Measurements from ENCODE around the gene SAMM50.

The SAMM50 gene

GRCh38 chr22:43945632-43946383, 9.4 kb upstream of the SAMM50 start:
- DNase-seq (ENCODE audit: low read depth, low spot score): no peak

DNA sequence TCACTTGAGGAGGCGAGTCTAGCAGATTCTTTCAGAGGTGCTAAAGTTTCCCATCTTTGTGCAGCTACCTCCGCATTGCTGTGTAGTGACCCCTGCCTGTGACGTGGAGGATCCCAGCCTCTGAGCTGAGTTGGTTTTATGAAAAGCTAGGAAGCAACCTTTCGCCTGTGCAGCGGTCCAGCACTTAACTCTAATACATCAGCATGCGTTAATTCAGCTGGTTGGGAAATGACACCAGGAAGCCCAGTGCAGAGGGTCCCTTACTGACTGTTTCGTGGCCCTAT, 8.9 kb upstream of the SAMM50 start:
- DNase-seq (ENCODE audit: low read depth, low spot score): no peak

GRCh38 chr22:43948836-43949406, 6.3 kb upstream of the SAMM50 start:
- no peak for DNase-seq (ENCODE audit: low read depth, low spot score)

GRCh38 chr22:43951391-43951790, 3.9 kb upstream of the SAMM50 start:
- DNase-seq (ENCODE audit: low read depth, low spot score): no peak

DNA sequence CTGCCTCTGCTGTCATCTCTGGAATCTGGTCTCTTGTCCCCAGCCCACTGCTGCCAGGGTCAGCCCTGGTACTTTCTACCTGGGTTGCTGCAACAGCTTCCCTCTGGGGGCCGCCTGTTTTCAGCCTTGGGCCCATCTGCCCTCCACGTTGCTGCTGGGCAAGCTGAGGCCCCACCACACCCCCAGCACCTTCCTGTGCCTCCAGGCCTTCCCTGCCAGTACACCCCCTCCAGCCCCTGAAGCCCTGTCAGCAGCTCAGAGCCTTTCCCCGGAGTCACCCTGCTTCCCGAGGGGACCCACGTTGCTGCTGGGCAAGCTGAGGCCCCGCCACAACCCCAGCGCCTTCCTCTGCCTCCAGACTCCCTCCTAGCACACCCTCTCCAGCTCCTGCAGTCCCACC, 3.3 kb upstream of the SAMM50 start:
- DNase-seq (ENCODE audit: low read depth, low spot score): no peak

GRCh38 chr22:43953988-43954785, 1.1 kb upstream of the SAMM50 start:
- DNase-seq (ENCODE audit: low read depth, low spot score): no peak

DNA sequence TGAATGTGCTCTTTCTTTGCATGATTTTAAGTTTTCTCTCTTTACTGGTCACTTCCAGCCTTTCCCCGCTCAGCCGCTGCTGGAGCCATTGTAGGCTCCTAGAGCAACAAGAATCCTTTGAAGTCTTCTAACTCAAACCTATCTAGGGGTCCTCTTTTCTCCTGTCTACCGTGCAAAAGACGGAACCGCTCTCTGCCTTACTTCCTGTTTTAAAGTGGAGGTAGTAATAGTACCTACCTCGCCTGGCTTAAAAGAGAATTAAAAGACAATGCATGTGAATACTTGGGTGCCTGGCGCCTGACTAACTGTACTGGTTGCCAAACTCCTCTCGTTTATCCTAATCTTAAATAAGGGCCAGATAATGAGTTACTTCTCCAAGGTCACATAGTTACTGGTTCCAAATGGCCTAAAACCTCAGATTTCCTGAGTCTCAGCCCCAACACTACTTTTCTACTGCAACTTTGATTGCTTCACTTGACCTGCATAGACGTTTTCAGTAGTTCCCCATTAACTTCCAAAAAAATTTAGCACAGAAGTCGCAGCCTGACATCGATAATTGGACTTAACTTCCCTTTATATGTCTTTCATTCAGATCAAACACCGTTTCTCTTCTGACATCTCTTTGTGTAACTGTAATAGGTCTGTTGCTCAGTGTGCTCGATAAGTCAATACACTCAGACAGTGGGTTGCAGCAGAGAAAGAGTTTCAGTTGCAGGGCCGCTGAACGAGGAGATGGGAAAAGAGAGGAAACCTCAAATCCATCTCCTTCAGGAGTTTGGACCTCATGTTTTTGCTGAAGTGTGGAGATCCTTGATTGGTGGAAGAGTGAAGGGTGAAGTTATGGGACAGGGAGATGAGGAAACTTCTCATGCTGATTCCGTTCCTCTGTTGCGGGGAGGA, 891 bp downstream of the SAMM50 start:
- no peak for DNase-seq (ENCODE audit: low read depth, low spot score)

- DNase-seq (ENCODE audit: low read depth, low spot score): no peak
These were observed 1.7 kb downstream of the SAMM50 start for GRCh38 chr22:43956805-43957463.

DNA sequence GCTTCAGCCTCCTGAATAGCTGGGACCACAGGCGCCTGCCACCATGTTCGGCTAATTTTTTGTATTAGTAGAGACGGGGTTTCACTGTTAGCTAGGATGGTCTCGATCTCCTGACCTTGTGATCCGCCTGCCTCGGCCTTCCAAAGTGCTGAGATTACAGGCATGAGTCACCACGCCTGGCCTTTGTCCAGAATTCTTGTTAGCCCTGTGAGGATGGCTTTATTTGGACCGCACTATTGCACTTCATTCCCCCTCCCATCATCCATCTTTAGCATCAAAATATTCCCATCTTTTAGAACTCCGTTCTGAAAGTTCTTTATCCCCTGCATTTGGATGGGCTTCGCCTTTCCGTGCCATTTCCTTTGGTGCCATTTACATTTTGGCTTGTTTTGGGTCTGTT, 2.6 kb downstream of the SAMM50 start:
- no peak for DNase-seq (ENCODE audit: low read depth, low spot score)

- DNase-seq (ENCODE audit: low read depth, low spot score): no peak
These were observed 9.1 kb downstream of the SAMM50 start for GRCh38 chr22:43964314-43964857.

DNA sequence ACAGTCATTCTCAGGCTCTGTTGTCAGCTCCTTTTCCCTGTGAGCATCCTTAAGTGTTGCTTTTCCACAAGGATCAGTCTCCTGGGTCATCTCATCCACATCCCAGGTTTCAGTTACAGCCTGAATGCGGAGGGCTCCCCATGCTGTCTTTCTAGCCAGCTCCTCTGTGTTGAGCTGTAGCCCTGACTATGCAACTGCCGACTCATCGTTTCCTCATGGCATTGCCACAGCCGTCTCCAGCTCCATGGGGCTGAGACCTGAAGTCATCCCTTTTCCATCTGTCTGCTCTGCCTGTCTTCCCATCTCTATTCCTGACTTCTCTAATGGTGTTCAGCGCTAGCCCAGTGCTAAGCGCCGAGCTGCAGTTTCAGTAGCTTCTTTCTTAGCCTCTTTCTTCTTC, 11.8 kb downstream of the SAMM50 start:
- no peak for DNase-seq (ENCODE audit: low read depth, low spot score)

- DNase-seq (ENCODE audit: low read depth, low spot score): no peak
These were observed 13.4 kb downstream of the SAMM50 start for GRCh38 chr22:43968614-43969013.

DNA sequence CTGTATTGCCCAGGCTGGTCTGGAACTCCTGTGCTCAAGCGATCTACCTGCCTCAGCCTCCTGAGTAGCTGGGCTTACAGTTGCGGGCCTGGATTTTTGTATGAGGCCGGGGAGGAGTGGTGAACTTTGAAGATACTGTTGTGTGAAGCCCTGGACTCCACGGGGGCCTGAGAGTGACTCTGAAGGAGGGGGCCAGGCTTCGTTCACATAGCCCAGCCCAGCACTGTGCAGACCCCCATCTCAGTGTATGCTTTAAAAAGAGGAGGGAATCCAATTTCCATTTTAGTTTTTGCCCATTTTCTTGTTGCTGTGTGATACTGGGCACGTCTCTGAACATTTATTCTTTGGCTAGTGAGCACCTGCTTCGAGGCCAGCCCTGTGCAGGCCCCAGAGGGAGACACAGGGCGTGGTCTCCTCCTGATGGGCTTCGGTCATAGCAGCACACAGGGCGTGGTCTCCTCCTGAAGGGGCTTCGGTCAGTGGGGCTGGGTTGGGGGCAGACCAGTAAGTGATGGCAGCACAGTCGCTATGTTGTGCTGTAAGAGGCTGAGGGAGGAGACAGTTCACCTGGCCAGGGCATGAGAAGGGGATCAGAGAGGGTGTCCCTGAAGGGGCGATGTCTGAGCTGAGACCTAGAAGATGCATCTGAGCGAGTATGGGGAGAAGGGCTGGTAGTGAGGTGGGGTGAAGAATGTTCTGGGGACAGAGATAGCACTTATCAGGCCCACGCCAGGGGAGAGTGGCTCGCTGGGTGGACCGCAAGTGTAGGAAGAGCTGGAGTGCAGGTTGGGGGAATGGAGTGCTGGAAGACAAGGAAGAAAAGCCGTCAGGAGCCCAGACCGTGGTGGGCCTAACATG, 14.0 kb downstream of the SAMM50 start:
- DNase-seq (ENCODE audit: low read depth, low spot score): no peak

DNA sequence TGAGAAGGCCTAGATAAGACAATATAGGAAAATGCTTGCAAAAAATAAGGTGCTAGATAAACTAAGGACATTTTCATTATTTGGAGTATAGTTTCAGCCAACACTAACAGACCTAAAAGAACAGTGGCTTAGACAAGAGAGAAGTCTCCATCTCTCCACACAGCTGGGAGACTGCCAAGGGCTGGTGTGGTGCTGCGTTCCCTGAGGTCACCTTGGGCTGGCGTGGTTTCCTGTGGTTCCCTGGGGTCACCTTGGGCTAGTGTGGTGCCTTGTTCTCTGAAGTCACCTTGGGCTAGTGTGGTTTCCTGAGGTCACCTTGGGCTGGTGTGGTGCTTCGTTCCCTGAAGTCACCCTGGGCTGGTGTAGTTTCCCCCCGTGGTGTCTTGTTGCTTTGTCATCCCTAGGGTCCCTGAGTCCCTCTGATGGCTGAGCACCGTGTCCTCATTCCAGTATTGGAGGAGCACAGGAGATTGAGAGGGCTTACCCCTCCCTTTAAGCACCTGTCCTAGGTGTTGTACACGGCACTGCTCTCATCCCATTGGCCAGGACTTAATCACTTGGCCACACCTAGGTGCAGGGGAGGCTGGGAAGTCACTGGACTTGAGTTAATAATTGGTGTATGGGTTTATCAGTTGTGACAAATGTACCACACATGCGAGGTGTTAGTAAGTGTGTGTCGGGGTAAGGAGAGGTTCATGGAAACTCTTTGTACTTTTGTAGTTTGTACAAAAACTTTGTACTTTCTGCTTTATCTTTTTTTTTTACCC, 14.9 kb downstream of the SAMM50 start:
- no peak for DNase-seq (ENCODE audit: low read depth, low spot score)

DNA sequence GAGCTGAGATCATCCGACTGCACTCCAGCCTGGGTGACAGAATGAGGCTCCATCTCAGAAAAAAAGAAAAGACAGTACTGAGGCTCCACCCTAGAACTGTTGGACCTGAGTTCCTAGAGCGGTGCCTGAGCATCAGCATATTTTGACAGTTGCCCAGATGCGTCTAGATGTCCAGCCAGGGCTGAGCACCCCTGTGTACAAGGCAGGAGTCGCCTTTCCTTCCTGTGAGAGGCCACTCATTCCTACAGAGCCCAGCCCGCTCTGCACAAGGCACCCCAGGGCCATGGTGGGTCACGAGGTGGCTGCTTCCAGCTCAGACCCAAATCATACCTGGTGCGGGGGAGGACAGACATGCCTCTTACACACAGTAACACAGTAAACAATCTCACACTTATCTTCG, 15.9 kb downstream of the SAMM50 start:
- no peak for DNase-seq (ENCODE audit: low read depth, low spot score)

GRCh38 chr22:43972931-43973462, 17.8 kb downstream of the SAMM50 start:
- DNase-seq (ENCODE audit: low read depth, low spot score): no peak

DNA sequence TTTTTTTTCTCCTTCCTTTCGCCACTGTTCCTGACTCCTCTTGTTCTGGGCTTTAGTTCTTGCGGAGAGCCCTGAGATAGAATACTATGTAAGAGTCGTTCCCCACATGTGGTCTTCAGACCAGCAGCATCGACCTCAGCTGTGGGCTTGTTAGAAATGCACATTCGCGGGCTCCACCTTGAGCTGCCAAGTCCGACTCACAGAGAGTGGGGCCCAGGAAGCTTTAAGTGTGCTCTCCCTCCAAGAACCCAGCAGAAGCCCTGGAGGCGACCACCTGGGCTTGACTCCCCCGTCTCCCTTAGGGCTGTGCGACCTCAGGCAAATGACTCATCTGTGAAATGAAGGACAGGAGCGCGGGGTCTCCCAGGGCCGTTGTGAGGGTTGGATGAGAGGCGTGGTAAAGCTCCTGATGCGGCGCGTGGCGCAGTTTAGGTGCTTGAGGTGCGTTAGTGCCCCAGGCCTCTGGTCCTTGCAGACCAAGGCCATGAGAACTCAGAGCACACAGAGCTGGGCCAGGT, 18.8 kb downstream of the SAMM50 start:
- no peak for DNase-seq (ENCODE audit: low read depth, low spot score)

GRCh38 chr22:43975041-43975440, 19.8 kb downstream of the SAMM50 start:
- DNase-seq (ENCODE audit: low read depth, low spot score): no peak

All from smooth muscle cell of the brain vasculature (primary cell).